Measurements from ENCODE around the gene NSUN2. TPM values are rescaled to one million over a fixed set of nuclear protein-coding genes. Genes with fewer than 3 reads are reported as not detected.

The NSUN2 gene
- total RNA-seq, 2 experiments from 2014 or later: 48.3 to 50.8 TPM

DNA sequence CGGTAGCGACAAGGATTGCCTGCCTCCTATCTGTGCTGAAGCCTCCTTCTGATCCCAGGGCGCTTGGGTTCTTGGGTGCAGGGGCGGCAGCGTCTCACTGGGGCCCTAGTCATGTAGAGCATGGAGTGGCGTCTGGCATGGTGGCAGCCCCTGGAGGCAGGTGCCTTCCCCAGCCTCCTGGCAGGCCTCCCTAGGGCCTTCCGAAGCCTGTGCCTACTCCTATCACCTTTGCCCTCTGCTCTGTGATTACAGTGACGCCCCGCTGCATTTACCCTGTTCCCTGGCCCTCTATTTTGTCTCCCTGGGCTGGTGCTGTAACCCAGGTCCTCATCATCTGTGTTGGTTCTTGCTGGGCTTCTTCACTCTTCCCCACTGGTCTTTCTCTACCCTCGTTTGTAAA is 4.2 kb upstream of the NSUN2 start:
- Mint-ChIP-seq H3K4me1 (ENCODE audit: low read depth) (peaks cover 14% of the 10 kb centered on the region), H3K9me3 (no peaks in the 10 kb centered on the region), H3K27ac (no peak overlapping the region), H3K27me3 (no peaks in the 10 kb centered on the region), H3K4me3 (no peak overlapping the region), H3K36me3 (ENCODE audit: low read depth) (peaks cover 11% of the 10 kb centered on the region)
- TF ChIP-seq, protein P1, sequence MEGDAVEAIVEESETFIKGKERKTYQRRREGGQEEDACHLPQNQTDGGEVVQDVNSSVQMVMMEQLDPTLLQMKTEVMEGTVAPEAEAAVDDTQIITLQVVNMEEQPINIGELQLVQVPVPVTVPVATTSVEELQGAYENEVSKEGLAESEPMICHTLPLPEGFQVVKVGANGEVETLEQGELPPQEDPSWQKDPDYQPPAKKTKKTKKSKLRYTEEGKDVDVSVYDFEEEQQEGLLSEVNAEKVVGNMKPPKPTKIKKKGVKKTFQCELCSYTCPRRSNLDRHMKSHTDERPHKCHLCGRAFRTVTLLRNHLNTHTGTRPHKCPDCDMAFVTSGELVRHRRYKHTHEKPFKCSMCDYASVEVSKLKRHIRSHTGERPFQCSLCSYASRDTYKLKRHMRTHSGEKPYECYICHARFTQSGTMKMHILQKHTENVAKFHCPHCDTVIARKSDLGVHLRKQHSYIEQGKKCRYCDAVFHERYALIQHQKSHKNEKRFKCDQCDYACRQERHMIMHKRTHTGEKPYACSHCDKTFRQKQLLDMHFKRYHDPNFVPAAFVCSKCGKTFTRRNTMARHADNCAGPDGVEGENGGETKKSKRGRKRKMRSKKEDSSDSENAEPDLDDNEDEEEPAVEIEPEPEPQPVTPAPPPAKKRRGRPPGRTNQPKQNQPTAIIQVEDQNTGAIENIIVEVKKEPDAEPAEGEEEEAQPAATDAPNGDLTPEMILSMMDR (IDR thresholded peaks at IDR 0.05): no peak
- no peaks in the 10 kb centered on the region for H3K36me3 ChIP-seq (ENCODE audit: insufficient read depth, low read length)
- peaks cover 18% of the 10 kb centered on the region for H3K4me1 ChIP-seq (ENCODE audit: insufficient read depth, low read length)
- H3K27ac ChIP-seq (ENCODE audit: low read depth in 1 of 2, low read length in 2 of 2): no peak overlapping the region
- intact Hi-C loops (cut with DNase I, micrococcal nuclease): loop anchor here (5.0 to 10.0 kb wide), 3 partner anchors 1142 to 1238 kb away; partner anchors contain the start of genes FASTKD3 (in 1 of the 2) and MTRR (in 1 of the 2)
- no peak overlapping the region for H3K4me3 ChIP-seq (ENCODE audit: low read length)
- CTCF ChIA-PET: no interaction called here
- DNase-seq: no peak
- H3K9me3 ChIP-seq (ENCODE audit: control insufficient read depth in 1 of 2, insufficient read depth in 1 of 2, low read length in 2 of 2): no peaks in the 10 kb centered on the region
- POLR2A ChIA-PET: no interaction called here
- H3K27me3 ChIP-seq (ENCODE audit: control insufficient read depth in 1 of 2, insufficient read depth in 2 of 2, low read length in 2 of 2): no peaks in the 10 kb centered on the region
- no peak for ATAC-seq (ENCODE audit: poor library complexity)

DNA sequence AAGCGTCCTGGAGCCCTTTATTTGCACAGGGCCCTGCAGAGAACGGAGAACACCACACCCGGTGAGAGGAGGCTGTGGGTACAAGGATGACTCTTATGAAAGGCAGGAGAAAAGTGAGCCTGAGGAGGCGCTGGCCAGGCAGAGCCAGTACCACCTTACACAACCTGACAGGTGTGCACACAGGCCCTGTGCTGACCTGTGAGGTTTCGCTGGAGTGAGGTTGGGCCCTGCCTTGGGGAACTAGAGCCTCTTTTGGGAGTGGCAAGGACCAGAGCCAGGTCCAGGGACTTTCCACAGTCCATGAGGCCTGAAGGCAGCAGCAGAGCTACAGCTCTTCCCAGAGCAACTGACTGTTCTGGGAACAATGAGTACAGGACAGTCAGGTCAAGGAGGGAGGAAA is 3.4 kb upstream of the NSUN2 start:
- Histone ChIP-seq H3K4me1 (ENCODE audit: insufficient read depth, low read length) (peaks cover 26% of the 10 kb centered on the region), H3K27ac (ENCODE audit: low read depth in 1 of 2, low read length in 2 of 2) (no peak overlapping the region), H3K9me3 (ENCODE audit: control insufficient read depth in 1 of 2, insufficient read depth in 1 of 2, low read length in 2 of 2) (no peaks in the 10 kb centered on the region), H3K27me3 (ENCODE audit: control insufficient read depth in 1 of 2, insufficient read depth in 2 of 2, low read length in 2 of 2) (no peaks in the 10 kb centered on the region), H3K36me3 (ENCODE audit: insufficient read depth, low read length) (peaks cover 2% of the 10 kb centered on the region), H3K4me3 (ENCODE audit: low read length) (no peak overlapping the region)
- Mint-ChIP-seq H3K27me3 (no peaks in the 10 kb centered on the region), H3K36me3 (ENCODE audit: low read depth) (peaks cover 18% of the 10 kb centered on the region), H3K27ac (no peak overlapping the region), H3K4me3 (no peak overlapping the region), H3K9me3 (no peaks in the 10 kb centered on the region), H3K4me1 (ENCODE audit: low read depth) (peaks cover 21% of the 10 kb centered on the region)
- ChIA-PET POLR2A (interaction anchor here (0.7 kb wide), 1 partner anchor 29 kb away, joined by 4 read pairs; no protein-coding TSS in a partner anchor), CTCF (no interaction called here)
- DNase-seq (no peak), ATAC-seq (ENCODE audit: poor library complexity) (no peak)
- intact Hi-C loops (cut with DNase I, micrococcal nuclease): loop anchor here (5.0 to 10.0 kb wide), 3 partner anchors 1141 to 1239 kb away; partner anchors contain the start of genes FASTKD3 (in 1 of the 2) and MTRR (in 1 of the 2)
- TF ChIP-seq, protein P1 (IDR thresholded peaks at IDR 0.05): no peak

DNA sequence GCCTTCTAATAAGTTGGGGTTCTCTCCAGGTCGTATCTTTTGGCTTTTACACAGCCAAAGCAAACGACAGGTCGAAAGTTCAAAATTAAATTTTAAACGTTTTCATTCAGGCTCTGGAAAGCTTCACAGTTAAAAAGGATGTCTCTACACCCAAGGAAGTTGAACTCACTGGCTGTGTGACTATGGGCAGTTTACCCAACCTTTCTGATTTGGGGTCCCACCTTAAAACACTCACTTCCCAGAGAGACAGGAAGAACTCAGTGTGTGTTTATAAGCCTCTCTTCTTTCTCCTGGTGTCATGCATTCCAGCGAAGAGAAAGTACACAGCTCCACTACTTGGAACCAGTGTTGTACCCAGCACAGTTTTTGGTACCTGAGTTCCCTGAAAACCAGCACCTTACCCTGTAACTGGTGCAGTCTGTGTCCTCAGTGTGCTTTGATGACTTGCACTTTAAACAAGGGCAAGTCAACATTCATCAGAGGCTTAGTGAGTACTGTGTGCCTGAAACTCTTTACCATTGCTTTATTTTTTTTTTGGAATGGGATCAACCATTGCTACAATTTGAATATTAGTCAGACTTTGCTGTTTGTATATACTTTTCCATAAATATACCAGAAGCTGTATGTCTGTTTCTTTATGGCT is 2.1 kb upstream of the NSUN2 start:
- Mint-ChIP-seq H3K27ac (peak overlapping the region; percentile 74), H3K4me1 (ENCODE audit: low read depth) (peaks cover 35% of the 10 kb centered on the region), H3K4me3 (peak overlapping the region; percentile 84), H3K27me3 (no peaks in the 10 kb centered on the region), H3K9me3 (no peaks in the 10 kb centered on the region), H3K36me3 (ENCODE audit: low read depth) (peaks cover 32% of the 10 kb centered on the region)
- ChIA-PET POLR2A (interaction anchor here (0.9 kb wide), 1 partner anchor 78 kb away, joined by 4 read pairs; the partner anchor contains the start of gene TENT4A), CTCF (no interaction called here)
- Histone ChIP-seq H3K27ac (ENCODE audit: low read depth in 1 of 2, low read length in 2 of 2) (no peak overlapping the region), H3K4me3 (ENCODE audit: low read length) (no peak overlapping the region), H3K27me3 (ENCODE audit: control insufficient read depth in 1 of 2, insufficient read depth in 2 of 2, low read length in 2 of 2) (no peaks in the 10 kb centered on the region), H3K4me1 (ENCODE audit: insufficient read depth, low read length) (peaks cover 33% of the 10 kb centered on the region), H3K9me3 (ENCODE audit: control insufficient read depth in 1 of 2, insufficient read depth in 1 of 2, low read length in 2 of 2) (no peaks in the 10 kb centered on the region), H3K36me3 (ENCODE audit: insufficient read depth, low read length) (peaks cover 8% of the 10 kb centered on the region)
- ATAC-seq (ENCODE audit: poor library complexity) (no peak), DNase-seq (no peak)
- TF ChIP-seq, protein P1 (IDR thresholded peaks at IDR 0.05): no peak
- intact Hi-C loops (cut with DNase I, micrococcal nuclease): loop anchor here (2.0 to 10.0 kb wide), 6 partner anchors 110 to 1240 kb away; partner anchors contain the start of genes FASTKD3 (in 1 of the 2), ICE1 (in 1 of the 2), MED10 (in 1 of the 2) and MTRR (in 1 of the 2)

Data from CD4-positive, alpha-beta T cell (primary cell).